Astrocyte (in vitro differentiated cells and primary cell): Measurements from ENCODE around the gene P2RX1.

Experiments
- EZH2 ChIP-seq: IDR thresholded peaks from 2 replicates; pipeline ENCODE4 v1.6.1; 2012; ENCODE audit warnings: mild to moderate bottlenecking, low read length, inconsistent platforms; ENCODE audit not compliant: insufficient read depth
- TF ChIP-seq, protein P1 (sequence below): IDR thresholded peaks from 2 replicates; pipeline ENCODE4 v1.5.1; 2011; ENCODE audit warnings: low read depth, mild to moderate bottlenecking, inconsistent platforms, low read length, moderate library complexity; ENCODE audit not compliant: insufficient read depth

DNA sequence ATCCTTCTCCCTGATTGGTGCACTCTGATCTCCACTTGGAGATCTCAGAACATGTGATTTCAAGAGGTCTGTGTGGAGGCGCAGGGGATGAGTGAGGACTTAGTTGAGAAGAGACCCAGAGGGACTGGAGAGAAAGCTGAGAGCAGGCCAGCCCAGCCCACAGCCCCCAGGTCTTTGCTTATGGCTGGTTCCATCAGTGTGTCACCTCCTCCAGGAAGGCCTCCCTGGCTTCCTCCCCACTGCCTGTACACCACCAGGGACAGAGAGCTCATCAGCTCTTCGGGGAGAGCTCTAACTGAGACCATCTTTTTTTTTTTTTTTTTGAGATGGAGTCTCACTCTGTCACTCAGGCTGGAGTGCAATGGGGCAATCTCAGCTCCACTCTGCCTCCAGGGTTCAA lies 3.4 kb downstream of the P2RX1 start:
- TF ChIP-seq, protein P1, sequence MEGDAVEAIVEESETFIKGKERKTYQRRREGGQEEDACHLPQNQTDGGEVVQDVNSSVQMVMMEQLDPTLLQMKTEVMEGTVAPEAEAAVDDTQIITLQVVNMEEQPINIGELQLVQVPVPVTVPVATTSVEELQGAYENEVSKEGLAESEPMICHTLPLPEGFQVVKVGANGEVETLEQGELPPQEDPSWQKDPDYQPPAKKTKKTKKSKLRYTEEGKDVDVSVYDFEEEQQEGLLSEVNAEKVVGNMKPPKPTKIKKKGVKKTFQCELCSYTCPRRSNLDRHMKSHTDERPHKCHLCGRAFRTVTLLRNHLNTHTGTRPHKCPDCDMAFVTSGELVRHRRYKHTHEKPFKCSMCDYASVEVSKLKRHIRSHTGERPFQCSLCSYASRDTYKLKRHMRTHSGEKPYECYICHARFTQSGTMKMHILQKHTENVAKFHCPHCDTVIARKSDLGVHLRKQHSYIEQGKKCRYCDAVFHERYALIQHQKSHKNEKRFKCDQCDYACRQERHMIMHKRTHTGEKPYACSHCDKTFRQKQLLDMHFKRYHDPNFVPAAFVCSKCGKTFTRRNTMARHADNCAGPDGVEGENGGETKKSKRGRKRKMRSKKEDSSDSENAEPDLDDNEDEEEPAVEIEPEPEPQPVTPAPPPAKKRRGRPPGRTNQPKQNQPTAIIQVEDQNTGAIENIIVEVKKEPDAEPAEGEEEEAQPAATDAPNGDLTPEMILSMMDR, result no peak
- no peak for TF ChIP-seq EZH2
